H1 (cell line): ENCODE measurements around the gene SGCD.

Source experiments
- CREB1 ChIP-seq: IDR thresholded peaks from 2 replicates; pipeline ENCODE4 v1.6.1; 2012; ENCODE audit warnings: inconsistent platforms
- EP300 ChIP-seq, 2 experiments: IDR thresholded peaks; 1 replicate in 1 of 2; 2 replicates in 1 of 2; pipeline ENCODE4 v1.6.1; 2011 to 2012; ENCODE audit warnings: low read depth in 2 of 2, low read length in 2 of 2, mild to moderate bottlenecking in 2 of 2, borderline replicate concordance in 1 of 2, inconsistent platforms in 1 of 2, moderate library complexity in 1 of 2
- GABPA ChIP-seq: IDR thresholded peaks from 2 replicates; pipeline ENCODE4 v1.6.1; 2011; ENCODE audit warnings: mild to moderate bottlenecking, low read length, moderate library complexity, borderline replicate concordance; ENCODE audit not compliant: insufficient read depth
- KDM1A ChIP-seq: fragments of 200-600, 300-600 bp; sonication (generic); IDR thresholded peaks from 2 replicates; pipeline ENCODE4 v1.7.1; 2016; ENCODE audit warnings: mild to moderate bottlenecking, low read length, borderline replicate concordance
- KDM4A ChIP-seq: IDR thresholded peaks from one replicate; pipeline ENCODE4 v1.7.1; 2012; ENCODE audit warnings: low read depth, mild to moderate bottlenecking, moderate library complexity, low read length, inconsistent platforms; ENCODE audit not compliant: severe bottlenecking
- POLR2A ChIP-seq, 2 experiments: IDR thresholded peaks; 1 replicate in 1 of 2; 2 replicates in 1 of 2; pipeline ENCODE4 v1.6.1; 2011; ENCODE audit warnings: low read depth in 2 of 2, low read length in 2 of 2, mild to moderate bottlenecking in 2 of 2; ENCODE audit errors: control extremely low read depth in 1 of 2
- POU5F1 ChIP-seq: IDR thresholded peaks from 2 replicates; pipeline ENCODE4 v1.6.1; 2011; ENCODE audit warnings: low read depth, mild to moderate bottlenecking, low read length, moderate library complexity
- RXRA ChIP-seq: IDR thresholded peaks from 2 replicates; pipeline ENCODE4 v1.6.1; 2011; ENCODE audit warnings: low read depth, mild to moderate bottlenecking, low read length, moderate library complexity; ENCODE audit not compliant: insufficient read depth
- SRF ChIP-seq: IDR thresholded peaks from 2 replicates; pipeline ENCODE4 v1.6.1; 2011; ENCODE audit warnings: mild to moderate bottlenecking, low read depth, low read length, moderate library complexity
- TF ChIP-seq, protein P1 (sequence below), 3 experiments: IDR thresholded peaks; 1 replicate in 2 of 3; 2 replicates in 1 of 3; pipeline versions ENCODE4 v1.5.1 to v1.6.1; 2011; ENCODE audit warnings: low read length in 3 of 3, mild to moderate bottlenecking in 3 of 3, inconsistent platforms in 2 of 3, low read depth in 1 of 3, moderate library complexity in 1 of 3; ENCODE audit not compliant: insufficient read depth in 1 of 3; ENCODE audit errors: control extremely low read depth in 1 of 3
- TF ChIP-seq, protein P2 (sequence below): IDR thresholded peaks from 2 replicates; pipeline ENCODE4 v1.6.1; 2011; ENCODE audit warnings: low read depth, mild to moderate bottlenecking, low read length; ENCODE audit not compliant: insufficient read depth

DNA sequence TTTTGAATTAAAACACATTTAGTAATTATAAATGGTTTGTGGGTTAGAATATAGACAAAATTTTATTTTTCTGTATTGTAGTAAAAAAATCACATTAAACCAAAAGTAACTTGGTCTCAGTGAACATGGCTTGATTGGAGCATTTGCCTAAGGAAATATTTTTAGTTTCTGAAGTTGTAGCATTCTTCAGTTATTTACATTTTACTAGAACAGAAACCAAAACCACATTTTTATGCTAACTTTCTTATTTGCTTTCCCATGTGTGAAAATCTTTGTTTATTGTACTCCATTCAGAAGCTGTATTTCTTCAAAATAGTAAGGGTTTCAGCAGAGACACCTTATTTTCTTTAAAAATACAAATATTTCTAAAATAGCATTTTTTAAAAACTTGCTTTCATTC, 129.9 kb downstream of the SGCD start:
- TF ChIP-seq POLR2A (IDR thresholded peaks at IDR 0.05; ENCODE audit: control extremely low read depth in 1 of 2, low read depth in 2 of 2, low read length in 2 of 2) (no peak), CREB1 (no peak), POU5F1 (no peak), KDM1A (no peak), SRF (no peak), RXRA (no peak), KDM4A (no peak), EP300 (IDR thresholded peaks at IDR 0.05; ENCODE audit: borderline replicate concordance in 1 of 2, low read depth in 2 of 2, low read length in 2 of 2) (no peak), GABPA (no peak)
- TF ChIP-seq, protein P1, sequence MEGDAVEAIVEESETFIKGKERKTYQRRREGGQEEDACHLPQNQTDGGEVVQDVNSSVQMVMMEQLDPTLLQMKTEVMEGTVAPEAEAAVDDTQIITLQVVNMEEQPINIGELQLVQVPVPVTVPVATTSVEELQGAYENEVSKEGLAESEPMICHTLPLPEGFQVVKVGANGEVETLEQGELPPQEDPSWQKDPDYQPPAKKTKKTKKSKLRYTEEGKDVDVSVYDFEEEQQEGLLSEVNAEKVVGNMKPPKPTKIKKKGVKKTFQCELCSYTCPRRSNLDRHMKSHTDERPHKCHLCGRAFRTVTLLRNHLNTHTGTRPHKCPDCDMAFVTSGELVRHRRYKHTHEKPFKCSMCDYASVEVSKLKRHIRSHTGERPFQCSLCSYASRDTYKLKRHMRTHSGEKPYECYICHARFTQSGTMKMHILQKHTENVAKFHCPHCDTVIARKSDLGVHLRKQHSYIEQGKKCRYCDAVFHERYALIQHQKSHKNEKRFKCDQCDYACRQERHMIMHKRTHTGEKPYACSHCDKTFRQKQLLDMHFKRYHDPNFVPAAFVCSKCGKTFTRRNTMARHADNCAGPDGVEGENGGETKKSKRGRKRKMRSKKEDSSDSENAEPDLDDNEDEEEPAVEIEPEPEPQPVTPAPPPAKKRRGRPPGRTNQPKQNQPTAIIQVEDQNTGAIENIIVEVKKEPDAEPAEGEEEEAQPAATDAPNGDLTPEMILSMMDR (IDR thresholded peaks at IDR 0.05; ENCODE audit: control extremely low read depth in 1 of 3, insufficient read depth in 1 of 3, low read depth in 1 of 3, low read length in 3 of 3) = no peak
- TF ChIP-seq, protein P2, sequence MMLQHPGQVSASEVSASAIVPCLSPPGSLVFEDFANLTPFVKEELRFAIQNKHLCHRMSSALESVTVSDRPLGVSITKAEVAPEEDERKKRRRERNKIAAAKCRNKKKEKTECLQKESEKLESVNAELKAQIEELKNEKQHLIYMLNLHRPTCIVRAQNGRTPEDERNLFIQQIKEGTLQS = no peak
